Measurements from ENCODE around the gene HSP90AB1. TPM values are rescaled to one million over a fixed set of nuclear protein-coding genes. Genes with fewer than 3 reads are reported as not detected.

HSP90AB1 gene
- polyA plus RNA-seq, 3 donors = 119 to 242 (median 145) TPM

DNA sequence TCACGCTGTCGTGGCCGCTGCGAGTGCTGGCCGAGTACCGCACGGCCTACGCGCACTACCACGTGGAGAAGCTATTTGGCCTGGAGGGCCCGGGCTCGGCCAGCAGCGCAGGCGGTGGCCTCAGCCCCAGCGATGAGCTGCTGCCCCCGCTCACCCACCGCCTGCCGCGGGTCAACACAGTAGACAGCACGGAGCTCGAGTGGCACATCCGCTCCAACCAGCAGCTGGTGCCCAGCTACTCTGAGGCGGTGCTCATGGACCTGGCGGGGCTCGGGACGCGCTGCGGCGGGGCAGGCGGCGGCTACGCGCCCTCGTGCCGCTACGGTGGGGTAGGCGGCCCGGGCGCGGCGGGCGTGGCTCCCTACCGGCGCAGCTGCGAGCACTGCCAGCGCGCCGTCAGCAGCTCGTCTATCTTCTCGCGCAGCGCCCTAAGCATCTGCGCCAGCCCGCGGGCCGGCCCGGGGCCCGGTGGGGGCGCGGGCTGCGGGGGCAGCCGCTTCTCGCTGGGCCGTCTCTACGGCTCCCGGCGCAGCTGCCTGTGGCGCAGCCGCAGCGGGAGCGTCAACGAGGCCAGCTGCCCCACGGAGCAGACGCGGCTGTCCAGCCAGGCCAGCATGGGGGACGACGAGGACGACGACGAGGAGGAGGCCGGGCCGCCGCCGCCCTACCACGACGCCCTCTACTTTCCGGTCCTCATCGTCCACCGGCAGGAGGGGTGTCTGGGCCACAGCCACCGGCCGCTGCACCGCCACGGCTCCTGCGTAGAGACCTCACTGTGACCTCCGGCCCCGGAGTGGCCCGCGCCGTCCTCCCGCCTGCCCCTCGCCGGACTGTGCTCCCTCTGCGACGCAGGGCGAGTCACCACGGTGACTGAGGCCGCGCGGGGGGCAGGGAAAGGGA is 29.1 kb downstream of the HSP90AB1 start:
- H3K4me1 Mint-ChIP-seq = peaks cover 9% of the 10 kb centered on the region
- H3K9me3 ChIP-seq (replicated peaks in 1 of 2; ENCODE audit: control insufficient read depth in 1 of 2, insufficient read depth in 1 of 2, low read length in 2 of 2) = peaks cover 0 to 14% of the 10 kb centered on the region in 2 donors
- peaks cover 0 to 7% of the 10 kb centered on the region in 2 donors for H3K4me1 ChIP-seq (ENCODE audit: control insufficient read depth in 1 of 2, insufficient read depth in 2 of 2, low read length in 2 of 2)
- no peak overlapping the region for H3K4me2 ChIP-seq (replicated peaks; ENCODE audit: extremely low read depth, low read length, poor library complexity, severe bottlenecking)
- H3K36me3 Mint-ChIP-seq = peaks cover 0 to 5% of the 10 kb centered on the region in 2 donors
- 13% methylated on average over 105 of the region's 109 CpGs for WGBS (ENCODE audit: insufficient coverage)
- no peaks in the 10 kb centered on the region for H3K36me3 ChIP-seq (replicated peaks in 1 of 2; ENCODE audit: control insufficient read depth in 1 of 2, insufficient read depth in 2 of 2, low read length in 2 of 2)
- no peaks in the 10 kb centered on the region for H4K20me1 ChIP-seq (ENCODE audit: insufficient read depth, low read length)
- no peak overlapping the region for H3K27ac Mint-ChIP-seq
- H3K9ac ChIP-seq (ENCODE audit: insufficient read depth, low read length, poor library complexity, severe bottlenecking) = no peak overlapping the region
- no peak overlapping the region for H3K4me3 ChIP-seq (replicated peaks in 1 of 3; ENCODE audit: low read depth in 2 of 3, low read length in 3 of 3)
- H3K27me3 ChIP-seq (ENCODE audit: control insufficient read depth in 2 of 2, insufficient read depth in 2 of 2, low read length in 2 of 2) = peaks cover 33 to 90% of the 10 kb centered on the region in 2 donors
- H3K79me2 ChIP-seq (ENCODE audit: insufficient read depth, low read length) = no peaks in the 10 kb centered on the region
- DNase-seq = no peak
- intact Hi-C loops (cut with micrococcal nuclease) = no loop called here
- peaks cover 61 to 93% (median 77%) of the 10 kb centered on the region in 3 donors for H3K27me3 Mint-ChIP-seq (ENCODE audit: low read depth in 3 of 3)
- TF ChIP-seq CTCF (IDR thresholded peaks at IDR 0.05) = no peak
- peaks cover 0 to 15% (median 4%) of the 10 kb centered on the region in 7 donors for H3K9me3 Mint-ChIP-seq
- H2AFZ ChIP-seq (ENCODE audit: insufficient read depth, low read depth, low read length, poor library complexity, severe bottlenecking) = no peak overlapping the region
- peak overlapping the region in 1 of 2 donors; percentile 62 for H3K4me3 Mint-ChIP-seq
- H3K27ac ChIP-seq (ENCODE audit: low read depth in 1 of 2, low read length in 2 of 2) = no peak overlapping the region

- no peaks in the 10 kb centered on the region for H3K79me2 ChIP-seq (ENCODE audit: insufficient read depth, low read length)
- intact Hi-C loops (cut with micrococcal nuclease) = no loop called here
- H3K4me1 ChIP-seq (ENCODE audit: control insufficient read depth in 1 of 2, insufficient read depth in 2 of 2, low read length in 2 of 2) = peaks cover 0 to 7% of the 10 kb centered on the region in 2 donors
- no peak for DNase-seq
- peaks cover 0 to 10% (median 0%) of the 10 kb centered on the region in 7 donors for H3K9me3 Mint-ChIP-seq
- peak overlapping the region in 1 of 2 donors; percentile 79 for H3K4me3 Mint-ChIP-seq
- H3K36me3 ChIP-seq (replicated peaks in 1 of 2; ENCODE audit: control insufficient read depth in 1 of 2, insufficient read depth in 2 of 2, low read length in 2 of 2) = no peaks in the 10 kb centered on the region
- no peak overlapping the region for H3K4me3 ChIP-seq (replicated peaks in 1 of 3; ENCODE audit: low read depth in 2 of 3, low read length in 3 of 3)
- 77% methylated on average over 10 of the region's 23 CpGs for WGBS (ENCODE audit: insufficient coverage)
- H3K4me2 ChIP-seq (replicated peaks; ENCODE audit: extremely low read depth, low read length, poor library complexity, severe bottlenecking) = no peak overlapping the region
- H2AFZ ChIP-seq (ENCODE audit: insufficient read depth, low read depth, low read length, poor library complexity, severe bottlenecking) = no peak overlapping the region
- peaks cover 8% of the 10 kb centered on the region for H3K4me1 Mint-ChIP-seq
- H3K9me3 ChIP-seq (replicated peaks in 1 of 2; ENCODE audit: control insufficient read depth in 1 of 2, insufficient read depth in 1 of 2, low read length in 2 of 2) = peaks cover 0 to 5% of the 10 kb centered on the region in 2 donors
- TF ChIP-seq CTCF (IDR thresholded peaks at IDR 0.05) = no peak
- H4K20me1 ChIP-seq (ENCODE audit: insufficient read depth, low read length) = no peaks in the 10 kb centered on the region
- H3K27ac Mint-ChIP-seq = no peak overlapping the region
- no peak overlapping the region for H3K27ac ChIP-seq (ENCODE audit: low read depth in 1 of 2, low read length in 2 of 2)
- H3K9ac ChIP-seq (ENCODE audit: insufficient read depth, low read length, poor library complexity, severe bottlenecking) = no peak overlapping the region
- peaks cover 23 to 82% of the 10 kb centered on the region in 2 donors for H3K27me3 ChIP-seq (ENCODE audit: control insufficient read depth in 2 of 2, insufficient read depth in 2 of 2, low read length in 2 of 2)
- peaks cover 0 to 4% of the 10 kb centered on the region in 2 donors for H3K36me3 Mint-ChIP-seq
- H3K27me3 Mint-ChIP-seq (ENCODE audit: low read depth in 3 of 3) = peaks cover 52 to 85% (median 68%) of the 10 kb centered on the region in 3 donors
Observed at GRCh38 chr6:44276667-44277640, 30.1 kb downstream of the HSP90AB1 start.

All from CD14-positive monocyte (primary cell).